IMR-90 (cell line): Measurements from ENCODE around the gene CKAP4. TPM values are rescaled to one million over a fixed set of nuclear protein-coding genes. Genes with fewer than 3 reads are reported as not detected.

Experiments used
- ATAC-seq: fragments of 200-7000 bp; cut with Tn5 transposase; 2 replicates; pipeline ENCODE4 v1.9.1; 2020; ENCODE audit warnings: low read depth, mild to moderate bottlenecking, moderate library complexity
- BruUV-seq: library from RNA; stranded (reverse); fragments of 400-500 nt; replicated peaks from 2 replicates; lab custom pipeline; 2021; lab: Mats Ljungman, UMichigan
- CTCF ChIA-PET: fragments of 300-600 bp; formaldehyde crosslinking; extraction: SDS; loops from one replicate; lab custom pipeline; 2021; ENCODE audit warnings: antibody characterized with exemption; lab: Yijun Ruan, JAX
- POLR2A ChIA-PET: fragments of 300-600 bp; sonication (Branson Sonifier 250); formaldehyde crosslinking; loops from one replicate; lab custom pipeline; 2022; ENCODE audit warnings: antibody characterized with exemption; ENCODE audit not compliant: unreplicated experiment; lab: Charles Lee
- DNase-seq: peaks from one replicate; pipeline ENCODE4 v3.0.0; 2013
- H2AFZ ChIP-seq: replicated peaks from 2 replicates; pipeline ENCODE3; 2013; ENCODE audit warnings: low read length, mild to moderate bottlenecking; ENCODE audit not compliant: poor library complexity
- H2AK5ac ChIP-seq: 2 replicates; pipeline ENCODE4 v1.6.1; 2013; ENCODE audit warnings: low read depth, low read length, inconsistent platforms
- H2AK9ac ChIP-seq: replicated peaks from 2 replicates; pipeline ENCODE3; 2013; ENCODE audit warnings: mild to moderate bottlenecking, low read depth, low read length, moderate library complexity; ENCODE audit not compliant: poor library complexity
- H2BK120ac ChIP-seq: 2 replicates; pipeline ENCODE4 v1.6.1; 2013; ENCODE audit warnings: low read depth, low read length, inconsistent platforms
- H2BK15ac ChIP-seq: 3 replicates; pipeline ENCODE4 v1.6.1; 2013; ENCODE audit warnings: low read depth, low read length, inconsistent platforms
- H2BK20ac ChIP-seq: 2 replicates; pipeline ENCODE4 v1.6.1; 2013; ENCODE audit warnings: low read depth, mild to moderate bottlenecking, inconsistent platforms, low read length, moderate library complexity
- H2BK5ac ChIP-seq: 2 replicates; pipeline ENCODE4 v1.6.1; 2013; ENCODE audit warnings: mild to moderate bottlenecking, low read depth, low read length, inconsistent platforms; ENCODE audit not compliant: poor library complexity, severe bottlenecking
- H3K14ac ChIP-seq: replicated peaks from 2 replicates; pipeline ENCODE4 v1.6.1; 2013; ENCODE audit warnings: low read depth, low read length, inconsistent platforms
- H3K18ac ChIP-seq: 2 replicates; pipeline ENCODE4 v1.6.1; 2013; ENCODE audit warnings: low read depth, low read length, control low read depth
- H3K23ac ChIP-seq: 2 replicates; pipeline ENCODE4 v1.6.1; 2013; ENCODE audit warnings: low read depth, low read length, inconsistent platforms
- H3K27ac ChIP-seq: 2 replicates; pipeline ENCODE4 v1.5.1; 2013; ENCODE audit warnings: mild to moderate bottlenecking, control low read depth, low read length; ENCODE audit not compliant: insufficient read depth
- H3K27me3 ChIP-seq: 2 replicates; pipeline ENCODE4 v1.6.1; 2013; ENCODE audit warnings: low read length; ENCODE audit not compliant: control insufficient read depth, insufficient read depth
- H3K36me3 ChIP-seq: 2 replicates; pipeline ENCODE4 v1.6.1; 2013; ENCODE audit warnings: low read length, mixed read lengths; ENCODE audit not compliant: control insufficient read depth, insufficient read depth
- H3K4ac ChIP-seq: 2 replicates; pipeline ENCODE4 v1.6.1; 2013; ENCODE audit warnings: low read depth, low read length, inconsistent platforms
- H3K4me1 ChIP-seq: 2 replicates; pipeline ENCODE4 v1.6.1; 2013; ENCODE audit warnings: low read length, mixed read lengths; ENCODE audit not compliant: control insufficient read depth, insufficient read depth
- H3K4me2 ChIP-seq: 2 replicates; pipeline ENCODE4 v1.6.1; 2013; ENCODE audit warnings: low read depth, mild to moderate bottlenecking, control low read depth, low read length, moderate library complexity
- H3K4me3 ChIP-seq: 2 replicates; pipeline ENCODE4 v1.5.1; 2013; ENCODE audit warnings: low read depth, mild to moderate bottlenecking, control low read depth, low read length, moderate library complexity; ENCODE audit not compliant: insufficient read depth
- H3K56ac ChIP-seq: 2 replicates; pipeline ENCODE4 v1.6.1; 2013; ENCODE audit warnings: low read length, inconsistent platforms; ENCODE audit not compliant: insufficient read depth; ENCODE audit errors: extremely low read depth
- H3K79me1 ChIP-seq, 2 experiments: 2 replicates each; pipeline ENCODE4 v1.6.1; 2013; ENCODE audit warnings: low read length in 2 of 2, inconsistent platforms in 1 of 2, low read depth in 1 of 2
- H3K9ac ChIP-seq: 2 replicates; pipeline ENCODE4 v1.6.1; 2013; ENCODE audit warnings: low read depth, low read length, control low read depth
- H3K9me1 ChIP-seq: 2 replicates; pipeline ENCODE4 v1.6.1; 2013; ENCODE audit warnings: low read length, inconsistent platforms; ENCODE audit not compliant: insufficient read depth
- H3K9me3 ChIP-seq: 2 replicates; pipeline ENCODE4 v1.6.1; 2013; ENCODE audit warnings: low read length; ENCODE audit not compliant: control insufficient read depth, insufficient read depth
- H4K20me1 ChIP-seq: 2 replicates; pipeline ENCODE4 v1.6.1; 2013; ENCODE audit warnings: low read length, inconsistent platforms; ENCODE audit not compliant: insufficient read depth
- H4K5ac ChIP-seq: 2 replicates; pipeline ENCODE4 v1.6.1; 2013; ENCODE audit warnings: mild to moderate bottlenecking, low read depth, low read length, control low read depth
- H4K8ac ChIP-seq, 2 experiments: 2 replicates each; pipeline ENCODE4 v1.6.1; 2013; ENCODE audit warnings: low read depth in 2 of 2, low read length in 2 of 2, control low read depth in 1 of 2, inconsistent platforms in 1 of 2
- H4K91ac ChIP-seq: 2 replicates; pipeline ENCODE4 v1.6.1; 2013; ENCODE audit warnings: low read depth, low read length, inconsistent platforms; ENCODE audit not compliant: insufficient read depth
- POLR2A ChIP-seq: IDR thresholded peaks from 2 replicates; pipeline ENCODE4 v1.6.1; 2012; ENCODE audit warnings: mild to moderate bottlenecking, low read depth, low read length
- RCOR1 ChIP-seq: IDR thresholded peaks from 2 replicates; pipeline ENCODE4 v1.6.1; 2012; ENCODE audit warnings: mild to moderate bottlenecking, low read length, improper control_type of control experiment; ENCODE audit not compliant: insufficient replicate concordance
- WGBS, 2 experiments: methylation state at CpG; one replicate each; pipeline versions ENCODE4 v1.1.5 to v1.1.7; 2013; ENCODE audit warnings: missing lambda C conversion rate in 2 of 2; ENCODE audit not compliant: insufficient read length in 1 of 2; ENCODE audit errors: extremely low coverage in 2 of 2; 5-methylcytosine and 5-hydroxymethylcytosine counted together
- dilution Hi-C: fragments of 300-500 bp; cut with HindIII; formaldehyde crosslinking; loops from one replicate; pipeline ENCODE4 v1.14.3; 2018; ENCODE audit warnings: low sequenced_read_pairs; ENCODE audit not compliant: unreplicated experiment
- in situ Hi-C: fragments of 300-500 bp; cut with MboI; formaldehyde crosslinking; loops from 3 replicates; pipeline ENCODE4 v1.14.3; 2019; ENCODE audit warnings: low sequenced_read_pairs, inconsistent platforms, mixed read lengths
- intact Hi-C: fragments of 100-400 bp; cut with micrococcal nuclease; formaldehyde crosslinking; loops from 2 replicates; pipeline ENCODE4 v1.10.0; 2022
- polyA plus RNA-seq, 3 experiments: library from polyadenylated mRNA; depleted of rRNA; stranded (reverse); fragments of >200 nt; gene quantifications; 2 replicates each; pipeline ENCODE4 v1.2.3, GENCODE V29; 2012; ENCODE audit warnings: low replicate concordance in 1 of 3
- total RNA-seq: library from RNA; depleted of rRNA; stranded (reverse); fragments of >200 nt; gene quantifications from 2 replicates; pipeline ENCODE4 v1.2.3, GENCODE V29; 2012

Gene CKAP4
- total and polyA plus RNA-seq, 2 of the 4 experiments (the other 2 are of a cell fraction): 94.5 to 297 TPM

DNA sequence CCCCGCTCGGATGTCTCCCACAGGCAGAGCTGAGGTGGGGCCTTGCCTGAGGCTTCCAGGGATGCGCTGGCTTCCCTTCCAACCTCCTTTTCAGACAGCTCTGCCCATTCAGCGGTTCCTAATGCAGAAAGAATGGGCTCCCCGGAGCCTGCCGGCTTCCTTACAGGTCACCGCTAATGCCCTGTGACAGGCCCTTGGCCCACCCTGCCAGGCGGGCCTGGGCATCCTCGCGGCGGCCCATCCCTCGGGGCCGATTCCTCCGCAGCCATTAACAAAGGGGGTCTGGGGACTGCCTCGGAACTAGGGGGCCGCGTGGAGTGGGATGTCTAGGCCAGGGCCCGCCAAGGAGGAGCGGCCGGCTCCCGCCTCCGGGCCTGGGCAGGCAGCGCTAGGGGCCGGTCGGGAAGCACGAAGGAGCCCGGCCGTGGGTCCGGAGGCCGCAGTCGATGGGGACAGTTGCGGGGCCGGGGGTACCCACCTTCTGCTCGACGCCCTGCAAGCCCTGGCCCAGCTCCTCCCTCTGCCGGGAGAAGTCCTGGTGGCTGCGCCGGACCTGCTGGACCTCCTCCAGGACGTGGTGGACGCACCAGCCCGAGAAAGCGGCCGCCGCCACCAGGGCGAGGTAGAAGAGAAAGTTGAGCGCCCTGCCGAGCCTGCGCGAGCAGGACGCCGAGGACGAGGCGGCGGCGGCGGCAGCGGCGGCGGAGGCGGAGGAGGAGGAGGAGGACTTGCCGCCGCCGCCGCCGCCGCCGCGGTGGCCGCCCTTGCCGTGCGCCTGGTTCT is 738 bp downstream of the CKAP4 start:
- peak overlapping the region; percentile 64 to 77; a peak in 3 of 4 replicates for H4K8ac ChIP-seq
- H4K5ac ChIP-seq: peak overlapping the region; percentile 37; the same call in 1 of the 2 replicates
- no peaks in the 10 kb centered on the region for H3K27me3 ChIP-seq
- peak overlapping the region; percentile 63; the same call in 1 of the 2 replicates for H3K18ac ChIP-seq
- peak overlapping the region; percentile 94 for H3K14ac ChIP-seq
- peak overlapping the region; percentile 97 for H3K27ac ChIP-seq
- H2BK5ac ChIP-seq: peak overlapping the region; percentile 86
- dilution Hi-C loops (no loop called here), intact Hi-C loops (loop anchor here (2.0 to 5.0 kb wide), 3 partner anchors 40 to 95 kb away; partner anchors contain the start of gene TCP11L2), in situ Hi-C loops (no loop called here)
- 0 out of 3 replicates have a peak overlapping the region, but pooled peaks have one; percentile 35 for H2BK15ac ChIP-seq
- peaks cover 17% of the 10 kb centered on the region for H3K4me1 ChIP-seq
- TF ChIP-seq RCOR1: no peak
- peak; percentile 69 for TF ChIP-seq POLR2A
- H3K9ac ChIP-seq: peak overlapping the region; percentile 95
- peaks cover 44% of the 10 kb centered on the region for H4K20me1 ChIP-seq
- ATAC-seq: peak; percentile 9
- peak overlapping the region; percentile 84 for H3K4ac ChIP-seq
- no peaks in the 10 kb centered on the region for H3K9me3 ChIP-seq
- CTCF ChIA-PET: no interaction called here
- 0% methylated on average over 61 of the region's 71 CpGs; no CpG with 5 or more reads in 1 of the 2 experiments for WGBS, 2 experiments
- no TSS peak for BruUV-seq
- DNase-seq: peak; percentile 61
- peak overlapping the region; percentile 85 for H4K91ac ChIP-seq
- H2BK120ac ChIP-seq: peak overlapping the region; percentile 45
- peaks cover 44% of the 10 kb centered on the region for H3K9me1 ChIP-seq
- H3K36me3 ChIP-seq: peaks cover 18% of the 10 kb centered on the region
- H3K79me1 ChIP-seq: peaks cover 22 to 52% of the 10 kb centered on the region in 2 experiments
- POLR2A ChIA-PET: interaction anchor here (0.6 to 1.0 kb wide), 2 partner anchors 13 to 20 kb away, joined by 3 to 4 read pairs; no protein-coding TSS in a partner anchor
- H3K4me3 ChIP-seq: peak overlapping the region; percentile 78
- H2AK9ac ChIP-seq: peak overlapping the region; percentile 94
- peak overlapping the region; percentile 90 for H2AK5ac ChIP-seq
- H2AFZ ChIP-seq: peak overlapping the region; percentile 92
- H3K56ac ChIP-seq: peak overlapping the region; percentile 85
- H3K23ac ChIP-seq: peak overlapping the region; percentile 84
- no peak overlapping the region for H2BK20ac ChIP-seq
- H3K4me2 ChIP-seq: peak overlapping the region; percentile 89
